NCI-H526 (cell line): ENCODE data around the gene IFT80.
A peak's percentile ranks its signal among the peaks of the same experiment; 100 is the strongest.

Source experiments
- DNase-seq, 2 experiments: peaks; one replicate each; lab custom pipeline; 2025; lab: John Stamatoyannopoulos, UW

IFT80 gene

DNA sequence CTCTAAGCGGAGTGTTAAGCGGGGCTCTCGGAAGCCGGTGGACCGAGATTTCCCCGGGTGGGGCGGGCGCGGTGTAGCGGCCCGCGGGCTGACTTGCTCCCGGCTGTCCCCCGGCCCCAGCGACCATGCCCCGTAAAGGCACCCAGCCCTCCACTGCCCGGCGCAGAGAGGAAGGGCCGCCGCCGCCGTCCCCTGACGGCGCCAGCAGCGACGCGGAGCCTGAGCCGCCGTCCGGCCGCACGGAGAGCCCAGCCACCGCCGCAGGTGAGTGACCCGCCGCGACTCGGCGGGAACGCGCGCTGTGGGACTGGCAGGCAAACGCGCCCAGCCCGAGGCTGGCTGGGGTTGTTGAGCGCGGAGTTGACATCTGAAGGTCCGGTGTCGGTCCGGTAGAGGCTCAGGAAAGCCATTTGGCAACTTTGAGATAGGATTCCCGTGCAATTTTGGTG, 1.7 kb upstream of the IFT80 start:
- peak in 1 of 2 experiments; percentile 44 for DNase-seq

DNA sequence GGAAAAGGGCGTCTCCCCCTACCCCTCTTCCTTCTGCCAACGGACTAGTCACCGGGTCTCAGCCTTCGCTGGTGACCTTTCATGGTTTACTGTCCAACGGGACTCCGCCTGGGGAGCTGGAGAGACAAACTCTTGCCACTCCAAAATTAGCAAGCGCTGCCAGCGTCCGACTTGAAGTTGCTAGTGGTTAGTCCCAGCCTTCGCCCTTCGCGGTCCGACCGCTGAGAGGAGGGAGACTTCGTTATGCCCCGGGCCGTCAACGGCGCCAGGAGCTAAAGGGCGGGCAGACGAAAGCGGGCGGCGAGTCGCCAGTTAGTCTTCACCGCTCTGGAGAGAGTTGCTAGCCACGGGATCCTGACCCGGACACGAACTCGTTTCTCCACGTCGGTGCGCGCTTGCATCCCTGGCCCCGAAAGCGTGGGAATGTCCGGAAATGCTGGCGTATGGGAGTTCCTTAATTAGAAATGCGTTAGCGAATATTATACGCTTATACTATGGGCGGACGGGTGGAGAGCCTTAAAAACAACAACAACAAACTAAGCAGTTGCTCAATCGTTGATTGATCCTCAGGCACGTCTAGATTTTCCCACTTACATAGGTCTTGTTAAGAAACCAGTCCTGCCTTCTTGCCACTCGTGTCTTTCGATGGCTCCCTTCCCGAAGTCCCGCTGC, 1.1 kb upstream of the IFT80 start:
- peak; percentile 46 to 48 for DNase-seq

DNA sequence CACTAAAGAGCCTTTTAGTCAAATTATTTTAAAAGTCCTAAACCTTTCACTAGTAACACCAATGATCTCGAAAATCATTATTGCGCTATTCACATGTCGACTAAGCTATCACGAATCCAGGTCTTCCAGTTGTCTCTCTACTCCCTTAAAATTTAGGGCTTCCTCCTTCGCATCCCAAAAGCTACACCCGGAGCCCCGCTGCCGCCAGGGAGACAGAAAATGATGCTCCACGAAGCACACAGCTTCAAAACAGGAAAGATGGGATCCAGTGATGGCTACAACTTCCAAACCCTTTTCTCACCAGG, 253 bp downstream of the IFT80 start:
- DNase-seq: no peak

DNA sequence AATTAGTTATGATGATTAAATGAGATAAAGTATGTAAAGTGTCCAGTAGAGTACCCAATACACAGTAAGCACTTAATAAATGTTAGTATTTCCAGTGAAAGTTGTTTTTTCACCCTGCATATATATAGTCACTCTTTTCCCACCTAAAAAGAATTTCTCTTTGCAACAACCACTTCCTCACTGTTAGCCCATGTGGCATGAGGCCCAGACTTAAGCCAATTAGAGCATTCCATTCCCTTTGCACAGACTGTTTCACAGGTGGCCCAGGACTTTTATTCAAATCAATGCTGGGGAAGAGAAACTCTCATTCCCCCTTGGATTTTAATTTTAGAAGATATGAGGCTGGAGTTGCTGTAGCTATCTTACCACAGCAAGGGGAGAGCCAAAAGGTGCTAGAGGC, 3.7 kb downstream of the IFT80 start:
- no peak for DNase-seq

DNA sequence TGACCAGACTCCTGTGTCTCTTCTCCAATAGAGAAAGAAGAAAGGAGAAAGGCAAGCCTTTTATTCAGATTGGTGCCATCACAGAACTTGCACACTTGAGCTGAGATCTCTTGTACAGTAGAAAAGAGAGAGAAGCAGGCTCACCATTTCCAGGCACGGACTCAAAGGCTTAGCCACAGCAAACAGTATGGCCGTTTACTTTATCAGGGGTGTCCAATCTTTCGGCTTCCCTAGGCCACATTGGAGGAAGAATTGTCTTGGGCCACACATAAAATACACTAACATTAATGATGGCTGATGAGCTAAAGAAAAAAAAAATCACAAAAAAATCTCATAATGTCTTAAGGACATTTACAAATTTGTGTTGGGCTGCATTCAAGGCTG, 5.0 kb downstream of the IFT80 start:
- no peak for DNase-seq

DNA sequence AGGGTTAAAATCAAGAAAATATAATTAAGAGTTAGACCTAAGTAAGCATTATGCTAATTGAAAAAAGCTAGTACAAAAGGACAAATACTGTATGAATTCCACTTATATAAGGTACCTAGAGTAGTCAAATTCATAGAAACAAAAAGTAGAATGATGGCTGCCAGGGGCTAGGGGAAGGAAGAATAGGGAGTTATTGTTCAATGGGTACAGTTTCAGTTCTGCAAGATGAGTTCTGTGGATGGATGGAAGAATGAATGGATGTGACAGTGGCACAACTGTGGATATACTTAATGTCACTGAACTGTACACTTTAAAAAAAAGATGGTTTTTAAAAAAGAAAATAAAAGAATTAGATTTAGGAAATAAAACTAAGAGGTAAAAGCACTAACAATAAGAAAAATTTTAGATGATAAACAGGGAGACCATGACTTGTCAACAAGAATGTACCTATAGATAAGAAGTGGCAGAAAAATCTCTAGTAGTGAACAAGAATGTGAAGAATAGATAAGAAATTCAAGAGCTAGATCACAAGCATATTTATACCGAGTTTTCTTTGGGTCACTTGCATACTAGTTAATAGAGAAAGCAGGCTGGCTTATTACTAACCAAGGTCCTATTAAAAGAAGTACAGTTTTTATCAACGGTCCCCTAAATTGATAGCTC, 5.5 kb downstream of the IFT80 start:
- no peak for DNase-seq

DNA sequence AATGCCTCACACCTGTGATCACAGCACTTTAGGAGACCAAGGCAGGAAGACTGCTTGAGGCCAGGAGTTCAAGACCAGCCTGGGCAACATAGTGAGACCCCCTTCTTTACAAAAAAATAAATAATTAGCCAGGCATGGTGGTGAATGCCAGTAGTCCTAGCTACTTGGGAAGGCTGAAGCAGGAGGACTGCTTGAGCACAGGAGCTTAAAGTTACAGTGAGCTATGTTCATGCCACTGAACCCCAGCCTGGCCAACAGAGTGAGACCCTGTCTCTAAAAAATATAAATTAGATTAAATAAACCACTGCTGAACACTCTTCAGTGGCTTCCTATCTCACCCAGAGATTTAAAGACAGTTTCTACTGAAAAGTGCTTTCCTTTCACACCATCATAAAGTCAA, 6.2 kb downstream of the IFT80 start:
- no peak for DNase-seq

DNA sequence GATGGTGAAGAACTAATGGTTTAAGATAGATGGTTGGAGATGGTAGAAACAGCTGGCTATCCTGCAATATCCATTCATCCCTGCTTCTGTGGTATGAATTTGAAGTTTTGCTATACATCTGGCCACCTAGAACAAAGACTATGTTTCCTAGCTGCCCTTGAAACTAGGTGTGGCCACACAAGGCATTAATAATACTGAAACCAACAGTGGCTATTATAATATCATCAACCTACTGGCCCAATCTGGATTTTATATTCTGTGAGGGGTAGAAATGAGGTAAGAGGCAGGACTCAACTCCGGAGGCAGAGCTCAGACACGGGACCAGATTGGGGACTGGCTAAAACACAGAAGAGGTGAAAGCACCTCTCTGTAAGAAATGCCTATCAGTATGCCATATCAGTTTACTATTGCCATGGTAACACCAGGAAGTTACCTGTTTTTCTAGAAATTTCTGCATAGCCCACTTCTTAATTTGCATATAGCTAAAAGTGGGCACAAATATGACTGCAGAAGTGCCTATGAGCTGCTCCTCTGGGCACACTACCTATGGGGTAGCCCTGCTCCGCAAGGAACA, 8.4 kb downstream of the IFT80 start:
- no peak for DNase-seq

DNA sequence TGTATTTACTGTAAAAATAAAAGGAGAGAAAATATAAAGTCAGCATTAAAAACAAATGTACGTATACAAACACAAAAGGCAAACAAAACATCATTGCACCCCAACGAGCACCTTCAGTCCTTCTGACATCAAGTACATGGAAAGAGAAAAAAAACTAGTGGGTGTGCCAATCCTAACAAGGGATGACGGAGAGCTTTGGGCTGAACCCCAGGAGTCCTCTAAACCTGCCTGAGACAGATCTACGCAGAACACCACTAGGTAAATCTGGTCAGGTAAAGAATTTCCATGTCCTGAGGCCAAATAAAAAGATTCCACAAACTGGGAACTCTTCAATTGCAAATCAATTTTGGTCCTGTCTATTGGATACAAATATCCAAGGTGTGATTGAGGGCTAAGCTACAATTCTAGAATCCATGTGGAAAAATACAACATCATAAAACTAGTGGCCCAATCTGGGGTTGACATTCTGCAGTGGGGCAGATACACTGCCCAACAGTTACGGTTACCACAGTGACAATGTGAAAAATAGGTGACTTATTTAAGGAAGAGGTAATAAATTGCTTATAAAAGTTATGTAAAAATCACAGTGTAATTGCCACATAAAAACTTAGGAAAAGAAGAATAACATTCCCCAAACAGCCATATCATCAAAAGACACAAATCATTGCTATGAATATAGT, 14.2 kb downstream of the IFT80 start:
- DNase-seq: no peak

DNA sequence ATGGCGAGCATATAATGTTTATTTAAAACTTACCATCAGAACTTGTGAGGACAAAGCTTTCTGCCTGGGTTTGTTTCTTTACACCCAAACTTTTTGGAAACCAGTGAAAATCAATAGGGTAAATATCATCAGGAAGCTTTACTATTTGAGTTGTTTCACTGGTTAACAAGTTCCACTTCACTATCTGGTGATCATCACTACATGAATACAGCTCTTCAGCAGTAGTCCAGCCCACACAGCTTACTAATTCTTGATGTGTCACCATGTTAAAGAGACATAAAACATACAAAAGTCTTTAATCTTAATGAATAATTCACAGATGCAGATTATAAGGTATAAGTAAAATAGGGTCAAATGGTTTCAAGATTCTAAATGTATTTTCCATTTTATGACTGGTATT, 17.6 kb downstream of the IFT80 start:
- DNase-seq: no peak

DNA sequence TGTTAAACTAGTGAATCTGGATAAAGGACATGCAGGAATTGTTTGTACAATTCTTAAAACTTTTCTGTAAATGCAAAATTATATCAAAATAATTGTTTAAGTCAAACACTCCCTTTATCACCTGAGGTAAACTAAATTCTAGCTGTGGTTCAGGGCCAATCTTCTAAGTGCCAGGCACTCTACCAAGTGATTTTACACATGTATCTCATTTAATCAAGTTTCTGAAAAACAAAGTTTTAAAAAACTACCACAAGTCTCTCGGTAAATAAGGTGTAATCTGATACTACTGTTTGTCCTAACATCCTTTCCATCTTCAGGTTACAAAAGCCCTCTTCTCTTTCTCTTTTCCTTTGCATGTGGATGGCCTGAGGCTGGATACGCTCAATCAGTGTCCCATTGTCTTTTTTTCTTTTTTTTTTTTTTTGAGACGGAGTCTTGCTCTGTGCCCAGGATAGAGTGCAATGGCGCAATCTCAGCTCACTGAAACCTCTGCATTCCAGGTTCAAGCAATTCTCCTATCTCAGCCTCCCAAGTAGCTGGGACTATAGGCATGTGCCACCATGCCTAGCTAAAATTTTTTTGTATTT, 19.3 kb downstream of the IFT80 start:
- DNase-seq: no peak

DNA sequence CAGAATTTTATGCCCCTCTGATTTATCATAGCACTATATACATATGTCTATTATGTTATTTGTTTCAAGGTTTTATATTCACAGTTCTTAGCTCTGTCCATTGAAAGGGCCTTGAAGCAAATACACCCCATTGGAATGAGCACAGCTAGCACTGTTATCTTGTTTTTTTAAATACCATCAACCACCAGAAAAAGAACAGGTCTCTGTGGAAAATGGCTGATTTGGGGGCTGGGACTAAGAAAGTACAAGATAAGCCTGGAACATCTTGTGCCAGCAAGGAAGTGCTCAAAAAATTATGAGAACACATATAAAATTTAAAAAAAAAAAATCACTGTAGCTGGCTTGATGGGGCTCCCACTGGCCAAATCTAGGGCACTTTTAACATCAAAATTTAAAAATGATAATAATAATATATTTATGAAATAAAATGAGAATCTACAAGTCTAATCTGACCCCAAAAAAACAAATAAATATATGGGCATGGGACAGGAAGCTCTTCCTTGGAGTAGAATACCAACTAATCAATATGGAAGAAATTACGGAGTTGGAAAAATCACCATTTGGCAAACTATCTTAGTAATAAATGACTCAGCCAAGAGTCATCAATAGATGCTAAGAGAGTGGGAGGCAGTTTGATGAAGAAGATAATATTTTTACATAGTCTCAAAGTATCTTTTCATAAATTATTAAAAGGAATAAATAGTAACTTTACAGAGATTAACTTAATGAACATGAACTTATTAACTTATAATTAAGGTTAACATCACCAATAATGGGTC, 20.5 kb downstream of the IFT80 start:
- no peak for DNase-seq

DNA sequence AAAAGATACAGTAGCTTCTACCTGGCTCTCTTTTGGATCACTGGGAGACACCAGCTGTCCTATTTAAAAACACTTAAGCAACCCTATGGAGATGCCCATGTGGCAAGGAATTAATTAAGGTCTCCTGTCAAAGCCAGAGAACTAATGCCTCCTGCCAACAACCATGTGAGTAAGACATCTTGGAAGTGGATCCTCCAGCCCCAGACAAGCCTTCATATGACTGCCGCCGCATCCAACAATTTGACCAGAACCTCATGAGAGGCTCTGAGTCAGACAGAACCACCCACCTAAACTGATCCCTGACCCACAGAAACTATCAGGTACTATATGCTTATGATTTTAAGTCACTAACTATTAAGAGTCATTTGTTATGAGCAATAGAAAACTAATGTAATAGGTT, 22.3 kb downstream of the IFT80 start:
- no peak for DNase-seq

DNA sequence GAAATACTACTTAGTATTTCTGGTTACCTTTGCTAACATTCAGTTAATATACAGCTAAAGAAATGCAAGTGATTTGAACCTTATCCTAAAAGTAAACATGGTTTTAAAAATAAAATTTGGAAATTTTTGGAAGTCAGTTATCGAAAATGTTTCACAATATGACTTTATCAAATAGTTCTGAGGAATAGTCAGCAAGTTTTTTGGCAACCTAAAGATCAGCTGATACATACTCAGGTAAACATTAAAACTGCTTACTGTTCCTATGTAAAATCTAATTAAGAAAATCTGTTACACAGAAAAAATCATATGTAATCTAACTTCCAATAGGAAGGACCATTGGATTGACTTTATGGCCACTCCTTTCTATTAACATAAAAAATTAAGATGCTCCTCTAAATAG, 24.1 kb downstream of the IFT80 start:
- no peak for DNase-seq

DNA sequence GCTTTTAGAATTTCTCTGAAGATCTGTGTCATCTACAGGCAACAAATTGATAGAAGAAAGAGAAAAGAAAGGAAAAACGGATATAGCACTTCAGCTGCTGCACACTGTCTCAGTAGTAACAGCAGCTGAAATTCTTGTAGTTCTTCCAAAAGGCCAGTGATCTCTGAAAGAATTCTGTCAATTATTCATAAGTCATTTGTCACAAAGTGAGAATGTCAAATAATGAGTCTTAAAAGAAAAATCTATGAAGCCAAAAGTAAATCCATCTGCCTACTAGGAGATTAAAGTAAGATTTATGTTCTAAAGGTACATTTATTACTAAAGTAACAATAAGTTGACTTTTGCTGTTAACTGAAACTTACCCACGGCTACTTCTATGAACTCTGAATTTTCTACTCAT, 24.6 kb downstream of the IFT80 start:
- no peak for DNase-seq

DNA sequence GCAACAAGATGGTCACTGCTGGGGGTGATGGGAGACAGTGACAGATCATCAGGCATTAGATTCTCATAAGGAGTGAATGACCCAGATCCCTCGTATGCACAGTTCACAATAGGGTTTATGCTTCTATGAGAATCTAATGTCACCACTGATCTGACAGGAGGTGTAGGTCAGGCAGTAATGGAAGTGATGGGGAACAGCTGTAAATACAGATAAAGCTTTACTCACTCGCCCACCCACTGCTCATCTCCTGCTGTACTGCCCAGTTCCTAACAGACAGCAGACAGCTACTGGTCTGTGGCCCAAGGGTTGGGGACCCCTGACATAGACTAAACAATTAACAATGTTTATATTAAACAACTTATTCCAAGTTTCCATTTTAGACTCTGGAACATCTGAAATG, 25.4 kb downstream of the IFT80 start:
- no peak for DNase-seq

DNA sequence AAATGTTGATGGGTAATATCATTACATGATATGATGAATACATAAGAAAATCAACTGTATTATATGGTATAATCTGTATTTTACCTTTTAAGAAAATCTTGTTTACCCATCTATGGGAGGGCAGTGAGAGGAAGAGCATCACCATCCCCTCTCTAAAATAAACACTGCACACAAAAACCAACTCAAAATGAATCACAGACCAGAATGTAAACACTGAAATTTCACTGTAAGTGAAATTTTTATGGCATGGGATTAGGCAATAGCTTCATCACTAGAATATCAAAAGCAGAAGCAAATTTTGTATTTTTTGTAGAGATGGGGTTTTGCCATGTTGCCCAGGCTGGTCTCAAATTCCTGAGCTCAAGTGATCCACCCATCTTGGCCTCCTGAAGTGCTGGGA, 26.2 kb downstream of the IFT80 start:
- no peak for DNase-seq

DNA sequence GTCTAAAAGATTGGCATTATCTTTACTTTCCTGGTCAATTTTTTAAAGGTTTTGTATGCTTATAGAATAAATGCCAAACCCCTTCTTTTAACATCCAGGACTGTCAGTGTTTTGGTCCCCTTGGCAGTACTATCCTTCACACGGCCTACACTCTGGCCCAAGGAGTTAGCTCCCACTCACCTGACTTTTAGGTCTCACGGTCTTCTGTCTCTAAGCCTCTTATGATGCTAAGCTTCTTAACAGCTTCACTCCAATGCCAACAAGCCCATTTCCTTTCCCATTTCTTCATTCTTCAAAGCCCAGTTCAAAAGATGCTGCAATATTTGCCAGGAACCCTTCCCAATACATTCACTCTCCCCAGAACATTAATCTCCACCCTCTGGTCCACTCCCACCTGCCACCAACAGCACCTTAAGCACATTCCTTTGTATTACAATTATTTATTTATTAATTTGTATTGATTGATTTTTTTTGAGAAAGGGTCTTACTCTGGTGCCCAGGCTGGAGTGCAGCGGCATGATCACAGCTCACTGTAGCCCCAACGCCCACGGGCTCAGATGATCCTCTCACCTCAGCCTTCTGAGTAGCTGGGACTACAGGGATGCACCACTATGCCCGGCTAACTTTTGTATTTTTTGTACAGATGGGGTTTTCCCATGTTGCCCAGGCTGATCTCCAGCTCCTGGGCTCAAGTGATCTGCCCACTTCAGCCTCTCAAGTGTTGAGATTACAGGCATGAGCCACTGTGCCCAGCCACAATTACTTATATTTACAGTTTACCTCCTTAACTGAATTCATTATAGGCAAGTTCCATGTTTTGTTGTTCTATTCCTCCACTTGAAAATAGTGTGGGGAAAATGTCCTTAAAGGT, 27.8 kb downstream of the IFT80 start:
- no peak for DNase-seq

DNA sequence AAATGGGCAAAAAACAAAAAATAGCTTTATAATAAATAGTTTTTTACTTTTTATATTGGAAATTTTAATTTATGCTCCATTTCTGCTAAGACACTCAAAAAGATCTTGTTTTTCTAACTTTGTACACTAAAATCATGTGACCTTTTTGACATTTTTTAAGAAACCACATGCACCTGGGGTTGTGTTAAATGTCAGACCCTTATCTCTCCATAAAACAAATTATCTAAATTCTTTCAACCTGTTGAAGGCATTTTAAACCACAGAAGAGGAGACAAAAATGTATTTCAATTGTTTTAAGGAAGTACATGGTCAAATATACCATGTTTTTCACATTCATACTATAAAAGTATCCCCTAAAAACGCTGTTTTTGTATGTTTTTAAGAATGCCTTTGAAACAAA, 29.2 kb downstream of the IFT80 start:
- no peak for DNase-seq

DNA sequence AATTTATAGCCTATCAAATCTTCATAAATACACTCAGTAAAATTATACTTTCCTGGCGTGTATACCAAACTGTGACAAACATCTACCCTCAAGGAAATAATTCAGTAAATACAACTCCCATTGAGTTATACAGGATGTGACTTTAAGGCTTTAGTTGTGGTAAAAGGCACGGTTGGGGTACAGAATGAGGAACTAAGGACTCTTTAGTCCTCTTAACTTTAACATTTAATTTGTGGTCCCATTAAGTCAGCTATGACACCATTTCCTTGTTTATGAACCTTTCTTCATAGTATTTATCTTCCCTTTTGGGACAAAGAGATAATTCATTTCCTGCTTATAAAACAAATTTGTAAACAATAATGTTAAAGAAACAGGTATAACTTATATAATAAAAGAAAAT, 30.2 kb downstream of the IFT80 start:
- no peak for DNase-seq

DNA sequence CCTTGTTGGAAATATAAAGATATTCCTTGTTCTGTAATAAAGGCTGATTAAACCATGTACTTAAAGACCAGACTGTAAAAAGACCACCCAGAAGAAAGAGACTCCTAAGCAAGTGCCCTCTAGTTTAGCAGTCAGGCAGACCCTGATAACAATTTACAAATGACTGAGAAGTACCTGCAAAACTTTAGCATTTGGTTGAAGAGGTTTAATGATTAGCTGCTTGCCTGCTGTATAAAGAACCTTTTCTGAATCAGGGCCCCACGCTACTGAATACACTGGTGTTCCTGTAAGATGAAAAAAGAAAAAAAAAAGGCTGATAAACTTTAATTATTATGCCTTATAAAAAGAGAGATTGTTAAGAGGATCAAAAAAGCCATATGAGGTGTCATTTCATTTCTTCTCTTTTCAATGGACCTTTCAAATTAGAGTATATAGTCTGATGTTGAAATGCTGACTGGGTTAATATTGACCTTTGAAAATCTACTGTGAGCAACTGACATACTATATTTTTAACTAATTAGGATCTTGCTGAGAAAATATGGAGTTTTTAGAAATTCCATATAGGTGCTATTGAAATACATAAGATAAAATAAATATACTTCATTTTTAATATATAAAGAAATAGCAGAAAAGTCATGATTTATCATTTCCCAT, 33.0 kb downstream of the IFT80 start:
- DNase-seq: no peak
